HG03565 (cell line): Measurements from ENCODE around the gene GMDS.

Source experiments
- ATAC-seq: cut with Tn5 transposase; IDR thresholded peaks from one replicate; pipeline ENCODE4 v1.9.1; 2021; ENCODE audit warnings: mild to moderate bottlenecking, moderate library complexity; ENCODE audit not compliant: unreplicated experiment

GMDS gene

DNA sequence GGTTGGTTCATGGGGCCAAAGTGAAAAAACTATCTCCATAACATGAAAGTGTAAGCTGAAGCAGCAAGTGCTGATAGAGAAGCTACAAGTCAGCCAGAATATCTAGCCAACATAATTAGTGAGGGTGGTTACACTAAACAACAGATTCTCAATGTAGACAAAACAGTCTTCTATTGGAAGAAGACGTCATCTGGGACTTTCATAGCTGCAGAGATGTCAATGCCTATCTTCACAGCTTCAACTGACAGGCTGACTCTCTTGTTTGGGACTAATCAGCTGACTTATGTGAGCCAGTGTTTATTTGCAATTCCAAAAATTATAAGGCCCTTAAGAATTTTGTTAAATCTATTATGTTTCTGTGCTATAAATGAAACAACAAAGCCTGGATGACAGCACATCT is 63.2 kb downstream of the GMDS start:
- no peak for ATAC-seq

DNA sequence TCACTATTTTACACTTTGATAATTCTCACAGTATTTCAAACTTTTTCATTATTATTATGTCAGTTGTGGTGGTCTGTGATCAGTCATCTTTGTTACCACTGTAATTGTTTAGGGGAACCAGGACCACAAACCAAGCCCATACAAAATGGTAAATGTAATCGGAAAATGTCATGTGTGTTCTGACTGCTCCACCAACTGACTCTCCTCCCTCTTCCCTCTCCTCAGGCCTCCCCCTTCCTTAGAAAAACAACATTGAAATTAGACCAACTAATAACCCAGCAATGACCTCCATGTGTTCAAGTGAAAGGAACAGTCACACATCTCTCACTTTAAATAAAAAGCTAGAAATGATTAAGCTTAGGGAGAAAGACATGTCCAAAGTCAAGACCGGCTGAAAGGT is 63.8 kb downstream of the GMDS start:
- no peak for ATAC-seq

DNA sequence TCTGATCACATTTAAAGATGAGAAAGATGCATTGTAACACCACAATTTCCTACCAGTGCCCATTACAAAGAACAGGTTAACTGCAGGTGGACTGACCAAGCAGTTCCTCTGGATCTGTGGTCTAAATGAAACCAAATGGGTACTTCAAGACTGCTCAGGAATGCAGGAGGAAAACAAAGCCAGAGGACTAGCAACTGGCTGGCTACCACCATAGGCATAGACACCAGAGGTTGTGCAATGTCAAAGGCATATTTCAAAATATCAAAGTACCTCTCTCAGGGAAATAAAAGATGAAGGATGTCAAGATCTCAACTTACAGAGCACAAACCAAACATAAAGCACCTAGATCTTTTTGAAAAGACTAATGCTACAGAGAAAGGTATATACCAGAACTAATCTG is 65.5 kb downstream of the GMDS start:
- ATAC-seq = no peak

DNA sequence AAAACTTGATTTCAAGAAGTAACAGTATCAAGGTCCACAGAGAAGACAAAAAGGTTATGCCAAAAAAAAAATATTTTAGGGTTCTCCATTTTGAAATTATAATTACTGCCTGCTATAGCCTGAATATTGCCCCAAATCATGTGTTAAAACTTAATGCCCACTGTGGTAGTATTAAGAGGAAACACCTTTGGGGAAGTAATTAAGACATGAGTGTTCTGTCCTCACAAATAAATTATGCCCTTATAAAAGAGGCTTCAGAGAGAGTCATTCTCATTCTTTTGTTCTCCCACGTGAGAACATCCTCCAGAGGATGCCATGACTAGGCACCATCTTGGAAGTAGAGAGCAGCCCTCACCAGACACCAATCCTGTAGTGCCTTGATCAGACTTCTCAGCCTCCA is 66.2 kb downstream of the GMDS start:
- no peak for ATAC-seq

DNA sequence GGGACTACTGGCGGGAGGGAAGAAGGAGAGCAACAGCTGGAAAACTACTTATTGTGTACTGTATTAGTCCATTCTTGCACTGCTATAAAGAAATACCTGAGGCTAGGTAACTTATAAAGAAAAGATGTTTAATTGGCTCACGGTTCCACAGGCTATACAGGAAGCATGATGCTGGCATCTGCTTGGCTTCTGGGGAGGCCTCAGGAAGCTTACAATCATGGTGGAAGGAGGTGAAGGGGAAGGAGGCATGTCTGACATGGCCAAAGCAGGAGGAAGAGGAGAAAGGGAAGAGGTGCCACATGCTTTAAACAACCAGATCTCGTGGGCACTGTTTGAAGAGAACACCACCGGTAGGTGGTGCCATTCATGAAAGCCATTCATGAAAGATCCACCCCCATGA is 67.3 kb downstream of the GMDS start:
- no peak for ATAC-seq

DNA sequence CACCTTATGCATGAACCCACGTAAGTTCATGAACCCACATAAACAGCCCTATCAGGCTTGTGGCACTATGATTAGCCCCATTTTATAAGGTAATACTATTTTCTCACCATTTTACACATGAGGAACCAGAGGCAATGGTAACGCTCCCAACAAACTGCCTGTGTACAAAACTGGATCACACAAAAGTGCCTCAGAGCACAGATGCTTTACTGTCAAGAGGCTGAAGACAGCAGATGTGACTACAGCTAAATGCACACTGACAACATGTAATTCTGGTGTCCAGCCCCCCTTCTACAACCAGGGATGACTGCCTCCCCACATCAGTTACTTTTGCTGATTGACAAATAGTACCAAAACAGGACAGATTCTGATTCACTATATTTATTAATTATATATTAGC is 69.6 kb downstream of the GMDS start:
- no peak for ATAC-seq

DNA sequence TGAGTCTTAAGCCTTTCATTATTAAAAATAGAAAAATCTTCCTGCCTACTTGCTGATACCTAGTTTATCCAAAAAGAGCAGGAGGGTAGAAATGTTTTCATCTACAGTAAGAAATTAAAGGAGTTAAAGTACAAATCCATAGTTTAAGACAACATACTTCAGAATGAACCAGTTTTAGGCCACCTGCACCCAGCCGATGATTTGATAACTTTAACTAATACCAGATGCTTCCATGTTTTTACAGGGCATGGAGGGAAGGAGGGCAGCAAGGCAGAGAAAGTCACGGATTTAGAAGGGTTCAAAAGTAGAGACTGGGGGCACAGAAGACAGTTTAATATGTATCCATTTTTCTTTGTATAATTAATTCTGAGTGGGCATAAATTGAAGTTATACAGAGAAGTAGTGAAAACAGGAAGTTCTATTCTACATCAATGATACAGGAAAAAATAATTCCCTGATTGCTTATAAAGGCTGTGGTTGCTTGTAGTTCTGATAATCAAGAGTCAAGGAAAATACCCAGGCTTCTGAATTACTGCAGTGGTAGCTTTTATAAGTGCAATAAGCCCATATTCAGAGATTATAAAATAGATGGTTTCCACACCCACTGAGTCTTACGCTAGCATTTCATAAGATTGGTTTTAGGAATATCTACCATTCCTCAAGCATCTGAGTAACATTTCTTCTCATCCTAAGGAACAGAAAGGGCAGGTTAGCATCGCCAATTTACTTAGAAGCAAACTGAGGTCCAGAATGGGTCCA is 72.0 kb downstream of the GMDS start:
- ATAC-seq = no peak

DNA sequence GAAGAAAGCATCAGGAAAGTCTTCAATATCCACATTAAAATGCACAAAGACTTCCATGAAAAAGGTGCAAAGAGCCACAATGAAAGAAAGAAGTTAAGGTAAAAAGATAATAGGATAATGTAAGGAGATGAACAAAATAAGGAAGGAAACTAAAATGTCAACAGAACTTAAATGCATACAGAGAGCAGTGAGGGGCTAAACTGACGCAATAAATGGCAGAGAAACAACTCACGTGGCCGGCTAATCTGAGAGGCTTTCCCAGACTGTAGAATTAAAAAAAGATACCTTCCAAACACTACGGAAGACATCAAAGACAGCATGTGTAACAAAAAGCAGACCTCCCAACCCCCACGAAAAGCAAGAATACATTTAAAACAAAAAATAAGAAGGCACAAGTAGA is 73.7 kb downstream of the GMDS start:
- ATAC-seq = no peak

DNA sequence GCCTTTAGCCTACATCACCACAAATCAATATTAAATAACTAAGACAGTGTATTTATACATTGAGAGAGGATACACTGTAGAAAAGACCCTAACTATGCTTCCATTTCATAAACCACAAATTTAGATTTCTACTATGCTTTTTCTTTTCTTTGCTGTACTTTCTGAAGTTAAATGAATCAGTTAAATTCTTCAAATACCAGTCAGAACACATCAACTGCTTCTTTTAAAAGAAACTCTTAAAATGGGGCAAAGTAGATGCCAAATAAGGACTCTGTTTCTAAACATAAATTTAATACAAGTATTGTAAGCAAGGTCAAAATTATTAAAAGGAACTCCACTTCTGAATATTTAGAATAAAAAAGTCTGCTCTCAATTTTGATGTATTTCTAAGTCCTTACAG is 76.9 kb downstream of the GMDS start:
- no peak for ATAC-seq

DNA sequence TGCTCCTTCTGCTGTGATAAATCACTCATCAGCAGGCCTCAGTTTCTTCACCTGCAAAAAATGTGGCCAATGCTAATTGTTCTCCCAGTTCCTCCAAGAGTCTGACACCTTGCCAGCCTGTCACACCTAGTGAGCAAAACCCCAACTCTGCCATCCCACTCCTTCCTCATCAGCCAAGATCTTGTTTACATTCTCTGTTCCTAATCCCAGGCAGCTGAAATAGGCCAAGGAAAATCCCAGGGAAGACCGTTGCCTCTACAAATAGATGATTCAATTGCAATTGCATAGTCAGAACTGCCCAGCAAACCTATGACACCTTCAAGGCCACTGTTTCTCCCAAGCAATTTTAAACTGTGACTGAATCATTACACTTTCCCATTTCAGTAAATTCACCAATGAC is 78.7 kb downstream of the GMDS start:
- ATAC-seq = no peak

DNA sequence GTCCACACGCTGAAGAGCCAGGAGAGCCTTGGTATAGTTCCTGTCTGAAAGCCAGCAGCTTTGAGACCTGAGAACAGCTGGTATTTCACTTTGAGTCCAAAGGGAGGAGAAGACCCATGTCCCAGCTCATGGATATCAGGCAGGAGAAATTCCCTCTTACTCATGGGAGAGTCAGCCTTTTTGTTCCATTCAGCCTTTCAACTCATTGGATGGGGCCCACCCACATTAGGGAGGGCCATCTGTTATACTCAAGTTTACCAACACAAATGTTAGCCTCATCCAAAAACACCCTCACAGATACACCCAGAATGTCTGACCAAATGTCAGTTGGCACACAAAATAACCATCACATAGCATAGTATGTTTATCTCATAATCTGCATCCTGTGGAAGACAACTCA is 80.1 kb downstream of the GMDS start:
- ATAC-seq = no peak

DNA sequence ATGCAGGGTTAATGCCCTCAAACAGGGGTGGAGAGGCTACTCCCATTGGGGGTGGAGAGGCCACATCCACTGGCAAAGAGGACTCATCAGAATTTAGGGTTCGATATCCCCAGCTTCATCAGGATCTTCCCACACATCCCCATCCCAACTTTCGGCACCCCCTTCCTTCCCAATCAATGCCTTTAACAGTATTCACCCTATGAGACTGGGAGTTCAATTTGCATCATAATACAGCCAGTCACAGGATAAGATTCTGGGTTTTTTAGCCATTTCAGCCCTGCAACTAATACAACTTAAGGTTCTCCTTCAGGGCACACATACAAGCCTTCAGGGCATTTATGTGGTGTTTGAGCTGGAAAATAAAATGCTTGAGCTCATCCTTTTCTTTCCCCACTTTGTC is 80.9 kb downstream of the GMDS start:
- ATAC-seq = no peak

DNA sequence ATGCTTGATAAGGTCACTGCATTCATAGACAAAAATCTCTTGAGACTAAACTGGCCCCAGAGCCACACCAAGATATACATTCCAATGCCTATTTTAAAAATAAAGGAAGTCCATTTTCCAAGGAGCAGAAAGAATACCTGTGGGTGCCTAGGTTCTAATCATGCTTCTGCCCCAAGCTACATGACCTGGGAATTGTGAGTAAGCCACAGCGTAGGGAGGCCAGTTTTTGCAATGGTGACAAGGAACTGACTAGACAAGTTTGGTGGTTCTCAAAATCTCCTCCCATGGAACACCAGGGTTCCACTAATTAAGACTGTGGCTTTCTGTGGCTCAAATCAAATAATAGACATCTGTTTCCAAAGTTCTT is 83.3 kb downstream of the GMDS start:
- ATAC-seq = no peak

DNA sequence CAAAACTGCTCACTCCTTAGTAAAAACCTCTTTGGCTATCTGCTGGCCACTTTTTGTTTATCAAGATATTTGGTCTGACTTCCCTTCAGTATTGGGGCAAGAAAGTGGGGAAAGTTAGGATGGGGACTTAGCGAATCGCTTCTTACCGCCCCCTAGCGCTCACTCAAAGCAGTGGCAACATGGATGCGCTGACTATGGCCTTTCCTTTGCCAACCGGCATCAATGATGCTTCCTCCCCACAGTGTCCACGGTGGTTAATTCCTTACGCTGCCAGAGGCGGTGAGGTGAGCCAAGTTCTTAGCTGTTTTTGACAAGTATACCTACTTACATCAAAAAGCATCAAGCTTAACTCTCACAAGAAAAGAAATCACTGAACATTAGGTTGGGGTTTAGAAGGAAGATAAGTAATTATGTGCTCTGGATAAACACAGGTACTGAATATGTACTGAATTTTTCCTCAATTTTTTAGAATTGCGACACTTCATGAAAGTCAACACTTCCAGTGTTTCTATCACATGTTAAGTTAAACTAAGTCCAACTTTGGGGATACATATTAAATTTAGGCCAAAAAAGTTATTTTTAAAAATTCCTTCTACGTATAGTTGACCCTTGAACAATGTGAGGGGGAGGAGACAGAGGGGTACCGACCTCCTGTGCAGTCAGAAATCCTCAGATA is 86.7 kb downstream of the GMDS start:
- no peak for ATAC-seq

DNA sequence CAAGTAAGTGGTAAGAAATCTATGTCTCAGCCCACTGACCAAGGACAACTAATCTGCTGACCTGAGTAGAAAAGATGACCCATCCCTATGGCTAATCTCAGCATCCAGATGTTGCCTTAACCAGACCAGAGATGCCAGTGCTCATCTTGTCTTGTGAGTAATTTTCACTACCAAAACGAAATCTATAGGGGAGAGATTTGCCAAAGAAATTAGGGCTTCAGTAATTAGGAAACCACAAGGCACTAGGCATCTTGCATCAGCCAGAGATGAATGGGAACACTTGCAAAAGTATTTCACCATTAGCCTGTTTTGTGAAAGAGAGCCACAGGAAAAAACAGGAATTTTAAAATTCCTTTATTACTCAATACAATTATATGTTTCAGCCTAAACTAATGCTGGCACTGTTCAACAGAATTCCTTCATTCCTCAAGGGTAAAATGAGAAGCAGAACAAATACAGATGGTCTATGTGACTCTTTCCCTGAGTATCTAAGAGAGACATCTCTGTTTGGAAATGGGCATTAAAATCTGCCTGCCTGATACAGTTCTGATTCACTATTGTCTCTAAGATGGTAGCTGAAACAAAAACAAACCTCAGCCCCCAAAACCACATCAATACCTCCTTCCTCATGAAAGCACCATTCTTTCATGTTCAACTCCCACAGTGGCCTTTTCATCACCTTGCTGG is 87.8 kb downstream of the GMDS start:
- peak; percentile 54 for ATAC-seq

DNA sequence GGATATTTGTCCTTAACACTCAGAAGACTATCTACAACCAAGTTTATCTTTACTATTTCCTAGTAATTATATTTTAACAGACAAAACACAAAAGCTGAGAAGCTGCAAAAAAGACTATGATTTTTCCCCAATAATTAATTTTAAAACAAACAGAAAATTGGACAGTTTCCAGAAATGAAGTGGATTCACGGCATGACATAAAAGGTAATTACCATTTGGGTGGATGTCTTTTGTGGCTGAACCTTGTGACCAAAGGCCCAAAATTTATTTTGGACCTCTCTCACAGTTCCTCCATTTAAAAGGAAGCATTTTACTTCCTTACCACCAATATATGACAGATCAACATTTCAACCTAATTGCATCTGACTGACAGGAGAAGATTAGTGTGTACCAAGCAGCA is 90.2 kb downstream of the GMDS start:
- no peak for ATAC-seq

DNA sequence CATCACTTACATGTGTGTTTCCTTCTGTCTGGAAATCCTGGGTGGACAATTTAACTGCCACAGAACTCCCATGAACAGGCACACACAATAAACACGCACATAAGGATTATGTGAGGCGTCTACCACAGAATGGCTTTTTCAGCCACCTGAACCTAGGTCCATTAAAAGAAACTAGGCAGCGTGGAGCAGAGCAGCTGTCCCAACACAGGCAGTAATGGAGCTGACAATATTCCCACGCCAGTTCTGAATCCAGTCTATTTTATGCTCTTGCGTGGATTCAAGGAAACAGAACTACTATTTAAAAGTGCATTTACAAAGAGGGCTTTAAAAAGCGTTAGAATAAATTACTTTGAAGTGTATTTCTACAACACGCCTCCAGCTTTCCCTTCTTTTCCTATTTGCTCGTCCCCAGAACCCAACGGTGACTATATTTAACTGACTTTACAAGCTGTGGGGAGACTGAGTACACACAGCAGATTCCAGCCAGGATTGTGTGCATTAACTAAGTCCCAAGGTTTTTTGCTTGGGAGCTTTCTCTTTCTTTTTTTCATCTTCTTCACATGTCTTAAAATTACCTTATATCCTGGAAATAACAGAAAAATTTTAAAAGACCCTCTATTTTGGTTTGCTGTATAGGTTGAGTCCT is 95.9 kb downstream of the GMDS start:
- no peak for ATAC-seq

DNA sequence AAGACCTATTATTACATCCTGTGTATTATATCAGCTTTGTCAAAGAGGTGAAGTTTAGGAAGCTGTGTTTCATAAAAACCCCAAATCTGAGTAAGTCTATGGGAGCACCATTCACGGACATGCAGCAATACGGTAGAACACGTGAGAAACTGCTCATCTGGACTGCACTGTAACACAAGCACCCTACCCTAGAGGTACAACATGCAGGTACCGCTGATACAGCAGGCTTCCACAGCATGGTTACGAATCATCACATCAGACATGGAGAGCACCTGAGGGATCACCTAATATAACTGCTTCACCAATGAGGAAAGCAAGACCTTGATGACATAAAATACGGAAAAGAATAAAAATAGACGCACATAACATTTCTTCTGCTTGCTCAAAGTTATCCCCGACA is 96.7 kb downstream of the GMDS start:
- ATAC-seq = no peak

DNA sequence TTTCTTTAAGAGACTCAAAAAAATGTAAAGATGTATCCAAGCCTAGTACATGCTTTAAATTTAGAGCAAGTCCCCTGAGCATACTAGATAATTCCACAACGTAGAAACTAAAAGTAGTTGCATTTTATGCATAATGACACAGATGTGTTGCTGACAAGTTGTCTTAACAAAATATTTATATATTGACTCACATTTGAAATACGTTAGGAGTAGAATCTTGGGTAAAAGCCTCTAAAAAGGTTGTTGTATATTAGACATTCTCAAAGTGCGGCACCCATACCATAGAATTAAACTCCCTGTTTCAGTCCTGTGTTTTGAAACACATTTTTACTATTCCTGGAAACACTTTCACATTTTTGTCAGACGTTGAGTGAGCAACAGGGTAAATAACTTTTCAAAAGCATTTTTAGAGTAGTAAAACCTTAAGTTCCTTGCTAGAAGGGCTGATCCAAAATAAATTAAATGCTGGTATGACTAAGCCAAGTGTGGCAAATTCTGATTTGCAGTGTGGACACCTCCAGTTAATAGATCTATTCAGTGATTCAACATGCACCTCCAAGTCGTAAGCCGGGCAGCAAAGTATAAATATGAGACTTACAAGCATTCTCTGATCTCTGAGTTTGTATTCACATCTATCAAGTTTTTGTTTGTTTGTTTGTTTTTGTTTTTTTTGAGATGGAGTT is 97.5 kb downstream of the GMDS start:
- ATAC-seq = no peak

DNA sequence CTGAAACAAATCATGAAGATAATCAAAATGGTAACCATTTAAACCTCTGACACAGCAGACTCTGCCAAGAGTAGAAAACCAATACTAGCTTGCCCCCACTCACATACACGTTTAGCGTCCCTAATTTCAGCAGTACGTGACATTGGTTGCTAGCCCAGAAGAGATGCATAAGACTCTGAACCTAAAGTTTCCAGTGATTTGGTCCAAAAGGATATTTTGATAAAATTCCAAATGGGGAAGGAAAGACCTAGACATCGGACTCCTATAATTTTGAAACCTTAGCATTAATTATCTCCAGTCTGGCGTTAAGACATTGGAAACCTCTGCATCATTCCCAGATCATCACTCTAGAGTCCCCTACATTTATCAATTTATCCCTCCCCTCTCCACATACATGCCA is 98.1 kb downstream of the GMDS start:
- ATAC-seq = no peak

DNA sequence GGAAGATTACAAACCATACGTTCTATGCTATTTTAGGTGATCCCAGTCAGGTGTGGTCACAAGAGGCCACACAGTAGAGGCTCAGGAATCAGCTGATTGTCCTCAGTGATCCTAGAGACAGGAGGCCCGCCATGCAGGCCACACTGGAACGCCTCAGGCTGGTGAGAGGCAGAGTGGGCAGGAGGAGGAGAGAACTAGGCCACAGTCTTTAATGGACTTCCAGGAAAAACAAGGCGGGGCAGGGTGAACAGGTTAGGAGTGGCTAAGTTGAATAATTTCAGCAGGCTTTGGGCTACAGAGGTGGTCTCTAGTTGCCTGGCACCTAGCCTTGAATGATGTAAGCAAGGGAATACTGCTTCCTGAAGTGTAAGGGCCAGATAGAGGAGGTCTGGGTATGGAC is 101.2 kb downstream of the GMDS start:
- ATAC-seq = no peak
